GM12872 (cell line): Measurements from ENCODE around the gene C6orf47.

ENCODE experiments used
- CTCF ChIP-seq: IDR thresholded peaks from 3 replicates; pipeline ENCODE4 v1.5.1; 2011; ENCODE audit warnings: low read depth, mild to moderate bottlenecking, low read length, moderate library complexity; ENCODE audit not compliant: insufficient read depth

Gene C6orf47

GRCh38 chr6:31655349-31656237, 5.0 kb downstream of the C6orf47 start, which contains the start of gene APOM:
TSS of gene APOM (plus strand) at chr6:31655894. CDS start at chr6:31655967, 73 bp downstream.
- TF ChIP-seq CTCF: no peak

DNA sequence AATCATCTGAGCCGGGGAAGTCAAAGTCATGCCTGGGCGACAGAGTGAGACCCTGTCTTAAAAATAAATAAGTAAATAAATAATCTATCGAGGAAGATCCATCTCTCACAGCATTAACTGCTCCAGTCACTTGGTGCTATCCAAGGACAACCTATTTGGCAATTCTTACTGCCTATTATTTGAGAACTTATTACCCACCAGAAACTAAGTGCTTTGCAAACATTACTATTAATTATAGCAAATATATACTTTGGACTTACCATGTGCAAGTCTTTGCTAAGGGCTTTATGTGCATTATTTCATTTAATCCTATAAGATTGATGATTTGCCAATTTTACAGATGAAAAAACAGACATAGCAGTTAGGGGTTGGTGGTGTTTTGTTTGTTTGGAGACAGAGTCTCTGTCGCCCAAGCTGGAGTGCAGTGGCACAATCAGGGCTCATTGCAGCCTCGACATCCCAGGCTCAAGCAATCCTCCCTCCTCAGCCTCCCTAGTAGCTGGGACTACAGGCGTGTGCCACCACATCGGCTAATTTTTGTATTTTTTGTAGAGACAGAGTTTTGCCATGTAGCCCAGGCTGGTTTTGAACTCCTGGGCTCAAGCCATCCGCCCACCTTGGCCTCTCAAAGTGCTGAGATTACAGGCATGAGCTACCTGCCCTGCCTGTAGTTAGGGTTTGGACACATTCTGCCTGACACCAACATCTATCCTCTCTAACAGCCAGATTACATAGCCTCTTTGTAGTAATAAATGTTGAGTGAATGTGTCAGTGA, 5.8 kb downstream of the C6orf47 start:
- TF ChIP-seq CTCF: no peak

DNA sequence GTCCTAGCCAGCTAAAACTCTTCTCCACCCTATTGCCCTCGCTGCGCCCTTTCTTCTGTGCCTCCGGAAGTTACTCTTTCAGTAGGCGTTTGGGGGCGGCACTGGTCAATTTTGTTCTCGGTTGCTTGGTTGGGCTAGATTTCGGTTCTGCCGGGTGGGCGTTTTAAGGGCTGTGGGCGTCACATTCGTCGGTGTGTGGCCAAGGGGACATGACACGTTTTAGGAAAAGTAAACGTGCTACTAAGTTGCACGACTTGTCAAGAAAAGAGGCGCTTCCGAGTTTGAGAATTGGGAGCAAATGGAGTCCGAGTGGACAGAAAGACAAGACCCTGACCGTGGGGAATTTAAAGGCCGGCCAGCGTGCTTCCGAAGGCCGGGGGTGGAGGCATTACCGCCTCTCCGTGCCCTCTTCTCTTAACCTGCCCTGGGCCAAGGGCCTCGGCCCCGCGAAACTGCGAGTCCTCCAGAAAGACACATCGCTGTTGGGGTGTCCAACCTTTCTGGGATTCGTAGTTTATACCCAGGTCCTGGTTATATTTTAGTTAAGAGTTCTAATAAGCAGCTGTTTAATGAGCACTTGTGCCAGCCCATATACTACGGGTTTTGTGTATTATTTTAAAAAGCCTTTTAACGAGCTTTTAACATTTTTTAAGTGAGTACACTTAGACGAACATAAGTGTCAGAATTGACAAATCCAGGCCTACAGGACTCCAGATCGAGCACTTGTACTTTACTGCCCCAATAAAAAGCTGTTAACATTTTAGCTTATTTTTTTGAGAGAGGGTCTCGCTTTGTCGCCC, 7.5 kb downstream of the C6orf47 start:
- 0 out of 3 replicates have a peak, but pooled peaks have one; percentile 9 for TF ChIP-seq CTCF

GRCh38 chr6:31651602-31652191, 8.9 kb downstream of the C6orf47 start:
- no peak for TF ChIP-seq CTCF

DNA sequence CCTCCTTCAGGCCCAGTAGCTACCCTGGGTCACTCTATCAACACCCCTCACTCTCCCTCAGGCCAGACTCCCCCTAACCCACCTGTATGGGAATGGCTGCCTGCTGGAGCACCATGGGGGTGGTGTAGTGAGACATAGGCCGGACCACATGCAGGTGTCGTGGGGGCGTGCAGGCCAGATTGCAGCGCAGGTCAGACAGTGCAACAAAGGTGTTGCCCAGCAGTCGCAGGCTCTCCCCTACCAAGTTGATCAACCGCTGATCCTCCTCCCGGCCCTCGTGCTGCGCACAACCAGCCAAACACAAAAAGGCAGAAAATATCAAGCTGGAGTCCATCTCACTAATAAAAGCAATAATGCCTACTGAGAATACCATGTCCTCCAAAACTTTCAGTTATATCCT, 15.3 kb downstream of the C6orf47 start:
- no peak for TF ChIP-seq CTCF

DNA sequence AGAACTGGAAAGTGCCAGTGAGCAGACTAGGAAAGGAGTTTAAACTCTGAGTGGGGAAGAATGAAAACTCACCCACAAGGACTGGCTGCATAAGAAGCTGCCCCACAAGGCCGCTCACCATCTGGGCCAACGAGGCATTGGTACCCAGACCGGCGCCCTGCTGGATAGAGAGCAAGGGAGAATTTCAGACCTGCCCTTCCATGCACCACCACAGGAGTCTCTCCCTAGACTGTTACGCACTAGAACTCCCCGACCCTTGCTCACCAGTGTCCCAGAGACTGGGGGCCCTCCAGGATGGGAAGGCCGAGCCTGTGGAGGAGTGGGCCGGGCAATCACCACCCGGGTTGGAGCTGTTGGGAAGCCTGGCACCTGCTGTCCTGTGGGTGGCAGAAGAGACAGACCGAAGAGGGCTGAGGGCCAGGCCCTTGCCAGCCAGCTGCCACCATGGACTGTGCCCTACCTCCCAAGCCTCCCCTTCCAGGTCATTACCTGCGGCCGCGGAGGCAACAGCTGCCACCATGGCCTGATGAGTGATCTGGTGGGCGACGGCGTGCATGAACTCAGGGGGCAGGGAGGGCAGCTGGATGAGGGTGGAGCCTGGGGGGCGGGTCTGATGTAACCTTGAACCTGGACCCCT, 16.6 kb downstream of the C6orf47 start:
- TF ChIP-seq CTCF: 0 out of 3 replicates have a peak, but pooled peaks have one; percentile 7
